ENCODE measurements around the gene CNTROB. TPM values are rescaled to one million over a fixed set of nuclear protein-coding genes. Genes with fewer than 3 reads are reported as not detected.
"Not testable (repeated sequence)": the region's sequence is repeated elsewhere in the genome, so short reads cannot be mapped to it uniquely, and the experiment has no call there.

CNTROB gene
- total RNA-seq, 5 donors from 2014 or later (not counting 1 experiment from before 2014, with no cell fraction given), result 28.9 to 34.9 (median 32.9) TPM

GRCh38 chr17:7945651-7946050 lies 13.6 kb downstream of the CNTROB start:
- H3K36me3 ChIP-seq (ENCODE audit: control insufficient read depth in 2 of 2, extremely low read depth in 1 of 2, insufficient read depth in 1 of 2, low read length in 1 of 2), result peaks cover 7 to 61% of the 10 kb centered on the region in 2 donors
- CTCF ChIA-PET, result no interaction called here
- Mint-ChIP-seq H3K4me3 (no peak overlapping the region), H3K4me1 (peaks cover 0 to 3% (median 0%) of the 10 kb centered on the region in 3 donors), H3K9me3 (no peaks in the 10 kb centered on the region), H3K36me3 (peaks cover 59% of the 10 kb centered on the region), H3K27ac (no peak overlapping the region), H3K27me3 (no peaks in the 10 kb centered on the region)
- H3K27ac ChIP-seq (ENCODE audit: low read length), result no peak overlapping the region
- no peak overlapping the region for H3K4me3 ChIP-seq (ENCODE audit: control insufficient read depth in 1 of 2, extremely low read depth in 1 of 2, low read length in 1 of 2)
- POLR2A ChIA-PET, result no interaction called here
- ATAC-seq (replicated peaks in 1 of 4), result no peak
- no peaks in the 10 kb centered on the region for H3K4me1 ChIP-seq (ENCODE audit: control insufficient read depth in 1 of 2, extremely low read depth in 1 of 2, insufficient read depth in 2 of 2, low read length in 2 of 2)
- H3K27me3 ChIP-seq (replicated peaks in 1 of 2; ENCODE audit: control insufficient read depth in 2 of 2, extremely low read depth in 1 of 2, insufficient read depth in 2 of 2, low read length in 1 of 2), result no peaks in the 10 kb centered on the region
- H3K9me3 ChIP-seq, result no peaks in the 10 kb centered on the region
- WGBS (ENCODE audit: insufficient coverage), result 92% methylated on average over 5 of the region's 7 CpGs
- DNase-seq, result no peak

DNA sequence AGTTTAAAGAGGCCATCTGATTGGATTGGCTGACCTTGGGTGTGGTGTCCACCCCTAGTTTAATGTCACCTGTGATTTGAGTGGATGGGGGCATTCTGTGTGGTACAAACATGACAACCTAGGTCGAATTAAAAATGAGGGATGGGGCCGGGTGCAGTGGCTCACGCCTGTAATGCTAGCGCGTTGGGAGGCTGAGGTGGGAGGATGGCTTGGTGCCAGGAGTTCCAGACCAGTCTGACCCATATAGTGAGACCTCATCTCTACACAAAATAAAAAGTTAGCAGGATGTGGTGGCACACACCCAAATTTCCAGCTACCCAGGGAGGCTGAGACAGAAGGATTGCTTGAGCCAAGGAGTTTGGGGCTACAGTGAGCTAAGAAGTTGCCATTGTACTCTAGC lies 14.4 kb downstream of the CNTROB start:
- Histone ChIP-seq H3K4me3 (ENCODE audit: control insufficient read depth in 1 of 2, extremely low read depth in 1 of 2, low read length in 1 of 2) (no peak overlapping the region), H3K36me3 (ENCODE audit: control insufficient read depth in 2 of 2, extremely low read depth in 1 of 2, insufficient read depth in 1 of 2, low read length in 1 of 2) (peaks cover 5 to 56% of the 10 kb centered on the region in 2 donors), H3K27me3 (replicated peaks in 1 of 2; ENCODE audit: control insufficient read depth in 2 of 2, extremely low read depth in 1 of 2, insufficient read depth in 2 of 2, low read length in 1 of 2) (no peaks in the 10 kb centered on the region), H3K27ac (ENCODE audit: low read length) (no peak overlapping the region), H3K9me3 (no peaks in the 10 kb centered on the region), H3K4me1 (ENCODE audit: control insufficient read depth in 1 of 2, extremely low read depth in 1 of 2, insufficient read depth in 2 of 2, low read length in 2 of 2) (no peaks in the 10 kb centered on the region)
- DNase-seq (no peak), ATAC-seq (replicated peaks in 1 of 4) (no peak)
- H3K9me3 Mint-ChIP-seq, result no peaks in the 10 kb centered on the region
- no peak overlapping the region for H3K27ac Mint-ChIP-seq
- H3K36me3 Mint-ChIP-seq, result peaks cover 56% of the 10 kb centered on the region
- ChIA-PET POLR2A (no interaction called here), CTCF (no interaction called here)
- WGBS (ENCODE audit: insufficient coverage), result no CpG with 5 or more reads among the region's 5 CpGs
- peaks cover 0 to 6% (median 3%) of the 10 kb centered on the region in 3 donors for H3K4me1 Mint-ChIP-seq
- H3K4me3 Mint-ChIP-seq, result no peak overlapping the region
- H3K27me3 Mint-ChIP-seq, result no peaks in the 10 kb centered on the region

DNA sequence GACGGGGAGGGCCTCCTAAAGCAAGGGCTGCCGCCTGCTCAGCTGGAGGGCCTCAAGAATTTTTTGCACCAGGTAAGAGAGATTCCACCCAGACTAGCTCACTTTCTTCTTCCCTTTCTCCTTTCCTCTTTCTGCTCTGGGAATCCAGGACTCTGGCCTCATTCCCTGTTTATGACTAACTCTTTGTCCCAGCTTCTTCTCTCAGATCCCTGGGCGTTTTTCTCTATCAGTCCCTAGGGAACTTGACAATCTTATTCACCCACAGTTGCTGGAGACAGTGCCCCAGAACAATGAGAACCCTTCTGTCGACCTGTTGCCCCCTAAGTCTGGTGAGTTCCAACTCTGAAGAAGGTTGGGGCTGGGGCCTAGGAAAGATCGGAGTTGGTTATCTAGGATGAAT lies 15.6 kb downstream of the CNTROB start:
- ATAC-seq (replicated peaks in 1 of 4), result no peak
- WGBS (ENCODE audit: insufficient coverage), result 100% methylated on average over 2 of the region's 5 CpGs
- CTCF ChIA-PET, result interaction anchor here in 1 of 2 donors (0.5 kb wide), 1 partner anchor 85 kb away, joined by 7 read pairs; no protein-coding TSS in a partner anchor
- Mint-ChIP-seq H3K27me3 (no peaks in the 10 kb centered on the region), H3K9me3 (no peaks in the 10 kb centered on the region), H3K36me3 (peaks cover 56% of the 10 kb centered on the region), H3K27ac (no peak overlapping the region), H3K4me3 (no peak overlapping the region), H3K4me1 (peaks cover 0 to 8% (median 5%) of the 10 kb centered on the region in 3 donors)
- no peak for DNase-seq
- no peak overlapping the region for H3K4me3 ChIP-seq (ENCODE audit: control insufficient read depth in 1 of 2, extremely low read depth in 1 of 2, low read length in 1 of 2)
- H3K27me3 ChIP-seq (replicated peaks in 1 of 2; ENCODE audit: control insufficient read depth in 2 of 2, extremely low read depth in 1 of 2, insufficient read depth in 2 of 2, low read length in 1 of 2), result no peaks in the 10 kb centered on the region
- no peaks in the 10 kb centered on the region for H3K4me1 ChIP-seq (ENCODE audit: control insufficient read depth in 1 of 2, extremely low read depth in 1 of 2, insufficient read depth in 2 of 2, low read length in 2 of 2)
- no peaks in the 10 kb centered on the region for H3K9me3 ChIP-seq
- peaks cover 4 to 53% of the 10 kb centered on the region in 2 donors for H3K36me3 ChIP-seq (ENCODE audit: control insufficient read depth in 2 of 2, extremely low read depth in 1 of 2, insufficient read depth in 1 of 2, low read length in 1 of 2)
- POLR2A ChIA-PET, result no interaction called here
- H3K27ac ChIP-seq (ENCODE audit: low read length), result no peak overlapping the region

- Mint-ChIP-seq H3K4me3 (no peak overlapping the region), H3K9me3 (no peaks in the 10 kb centered on the region), H3K27ac (no peak overlapping the region), H3K27me3 (no peaks in the 10 kb centered on the region), H3K4me1 (peaks cover 0 to 8% (median 5%) of the 10 kb centered on the region in 3 donors), H3K36me3 (peaks cover 40% of the 10 kb centered on the region)
- no peak for DNase-seq
- no peak for ATAC-seq (replicated peaks in 1 of 4)
- Histone ChIP-seq H3K4me1 (ENCODE audit: control insufficient read depth in 1 of 2, extremely low read depth in 1 of 2, insufficient read depth in 2 of 2, low read length in 2 of 2) (no peaks in the 10 kb centered on the region), H3K4me3 (ENCODE audit: control insufficient read depth in 1 of 2, extremely low read depth in 1 of 2, low read length in 1 of 2) (no peak overlapping the region), H3K27me3 (replicated peaks in 1 of 2; ENCODE audit: control insufficient read depth in 2 of 2, extremely low read depth in 1 of 2, insufficient read depth in 2 of 2, low read length in 1 of 2) (no peaks in the 10 kb centered on the region), H3K27ac (ENCODE audit: low read length) (no peak overlapping the region), H3K36me3 (ENCODE audit: control insufficient read depth in 2 of 2, extremely low read depth in 1 of 2, insufficient read depth in 1 of 2, low read length in 1 of 2) (peaks cover 4 to 33% of the 10 kb centered on the region in 2 donors), H3K9me3 (no peaks in the 10 kb centered on the region)
- POLR2A ChIA-PET, result no interaction called here
- CTCF ChIA-PET, result no interaction called here
- WGBS (ENCODE audit: insufficient coverage), result no CpG with 5 or more reads among the region's 3 CpGs
Measured at GRCh38 chr17:7950578-7950977, 18.6 kb downstream of the CNTROB start.

DNA sequence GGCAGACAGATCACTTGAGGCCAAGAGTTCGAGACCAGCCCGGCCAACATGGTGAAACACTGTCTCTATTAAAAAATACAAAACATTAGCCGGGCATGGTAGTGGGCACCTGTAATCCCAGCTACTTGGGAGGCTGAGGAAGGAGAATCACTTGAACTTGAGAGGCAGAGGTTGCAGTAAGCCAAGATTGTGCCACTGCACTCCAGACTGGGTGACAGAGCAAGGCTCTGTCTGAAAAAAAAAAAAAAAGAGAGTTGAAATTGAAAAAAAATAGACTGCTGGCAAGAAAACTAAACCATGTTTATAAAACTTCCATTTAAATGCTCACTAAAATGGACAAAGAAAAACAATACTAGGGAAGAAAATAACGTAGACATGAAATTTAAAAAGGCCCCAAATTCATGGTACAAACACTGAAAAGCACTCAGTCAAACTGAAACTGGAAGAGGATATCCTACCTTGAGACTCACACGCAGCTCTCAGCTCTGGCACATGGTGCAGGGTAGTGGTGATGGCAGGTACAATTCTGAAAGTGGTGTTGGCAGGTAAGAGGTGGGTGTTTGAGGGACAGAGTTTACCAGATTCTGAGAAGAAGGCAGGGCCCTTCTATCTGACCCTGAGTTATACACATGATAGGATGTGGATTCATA lies 19.3 kb downstream of the CNTROB start:
- 60% methylated on average over 3 of the region's 5 CpGs for WGBS (ENCODE audit: insufficient coverage)
- H3K9me3 ChIP-seq, result no peaks in the 10 kb centered on the region
- DNase-seq (peak in 1 of 35 experiments; percentile 24), ATAC-seq (replicated peaks in 1 of 4) (peak; percentile 75 to 80 (median 75))
- POLR2A ChIA-PET, result no interaction called here
- Mint-ChIP-seq H3K36me3 (peaks cover 33% of the 10 kb centered on the region), H3K4me3 (peak overlapping the region in 1 of 3 donors; percentile 18), H3K27ac (peak overlapping the region; percentile 63 to 84), H3K9me3 (no peaks in the 10 kb centered on the region), H3K27me3 (no peaks in the 10 kb centered on the region), H3K4me1 (peaks cover 0 to 8% (median 5%) of the 10 kb centered on the region in 3 donors)
- H3K36me3 ChIP-seq (ENCODE audit: control insufficient read depth in 2 of 2, extremely low read depth in 1 of 2, insufficient read depth in 1 of 2, low read length in 1 of 2), result peaks cover 0 to 26% of the 10 kb centered on the region in 2 donors
- no peak overlapping the region for H3K4me3 ChIP-seq (ENCODE audit: control insufficient read depth in 1 of 2, extremely low read depth in 1 of 2, low read length in 1 of 2)
- no peak overlapping the region for H3K27ac ChIP-seq (ENCODE audit: low read length)
- H3K27me3 ChIP-seq (replicated peaks in 1 of 2; ENCODE audit: control insufficient read depth in 2 of 2, extremely low read depth in 1 of 2, insufficient read depth in 2 of 2, low read length in 1 of 2), result no peaks in the 10 kb centered on the region
- H3K4me1 ChIP-seq (ENCODE audit: control insufficient read depth in 1 of 2, extremely low read depth in 1 of 2, insufficient read depth in 2 of 2, low read length in 2 of 2), result no peaks in the 10 kb centered on the region
- CTCF ChIA-PET, result no interaction called here

DNA sequence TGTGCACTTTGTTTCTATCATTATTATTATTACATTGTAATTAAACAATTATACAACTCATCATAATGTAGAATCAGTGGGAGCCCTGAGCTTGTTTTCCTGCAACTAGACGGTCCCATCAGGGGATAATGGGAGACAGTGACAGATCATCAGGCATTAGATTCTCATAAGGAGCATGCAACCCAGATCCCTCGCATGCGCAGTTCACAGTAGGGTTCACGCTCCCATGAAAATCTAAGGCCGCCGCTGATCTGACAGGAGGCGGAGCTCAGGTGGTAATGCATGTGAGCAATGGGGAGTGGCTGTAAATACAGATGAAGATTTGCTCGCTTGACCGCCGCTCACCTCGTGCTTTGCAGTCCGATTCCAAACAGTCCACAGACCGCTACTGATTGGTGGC lies 21.3 kb downstream of the CNTROB start:
- H3K27ac ChIP-seq (ENCODE audit: low read length); DNase-seq; CTCF ChIA-PET; H3K36me3 ChIP-seq (ENCODE audit: control insufficient read depth in 2 of 2, extremely low read depth in 1 of 2, insufficient read depth in 1 of 2, low read length in 1 of 2); H3K27me3 ChIP-seq (replicated peaks in 1 of 2; ENCODE audit: control insufficient read depth in 2 of 2, extremely low read depth in 1 of 2, insufficient read depth in 2 of 2, low read length in 1 of 2); H3K27me3 Mint-ChIP-seq; H3K4me3 Mint-ChIP-seq; H3K9me3 ChIP-seq; POLR2A ChIA-PET; H3K4me1 ChIP-seq (ENCODE audit: control insufficient read depth in 1 of 2, extremely low read depth in 1 of 2, insufficient read depth in 2 of 2, low read length in 2 of 2); H3K4me1 Mint-ChIP-seq; ATAC-seq (replicated peaks in 1 of 4); H3K9me3 Mint-ChIP-seq; H3K4me3 ChIP-seq (ENCODE audit: control insufficient read depth in 1 of 2, extremely low read depth in 1 of 2, low read length in 1 of 2); H3K27ac Mint-ChIP-seq: not testable (repeated sequence)
- H3K36me3 Mint-ChIP-seq, result peaks cover 19% of the 10 kb centered on the region
- 96% methylated on average over 12 of the region's 13 CpGs for WGBS (ENCODE audit: insufficient coverage)
